HG03064 (cell line): ENCODE data around the gene ERP29.
"Not testable (repeated sequence)": the region's sequence is repeated elsewhere in the genome, so short reads cannot be mapped to it uniquely, and the experiment has no call there.

ENCODE experiments used
- ATAC-seq: cut with Tn5 transposase; IDR thresholded peaks from one replicate; pipeline ENCODE4 v1.9.1; 2021; ENCODE audit warnings: low read depth; ENCODE audit not compliant: unreplicated experiment

The ERP29 gene

GRCh38 chr12:112012775-112013600 is at the start of gene ERP29, which contains the start of gene TMEM116:
Gene ERP29, plus strand, starts transcription at chr12:112013426. Its CDS starts 40 bp downstream, at chr12:112013466.
Gene TMEM116, minus strand, starts transcription at chr12:112013165. Its CDS starts 7,895 bp downstream, at chr12:112005270.
- peak; percentile 55 for ATAC-seq

GRCh38 chr12:111964935-111965334 is 48.3 kb upstream of the ERP29 start:
- no peak for ATAC-seq

- no peak for ATAC-seq
Observed at GRCh38 chr12:111971800-111972199, 41.4 kb upstream of the ERP29 start.

- ATAC-seq: no peak
Observed at GRCh38 chr12:111975161-111975931, 37.9 kb upstream of the ERP29 start.

- ATAC-seq: no peak
Observed at GRCh38 chr12:111976291-111976690, 36.9 kb upstream of the ERP29 start.

- no peak for ATAC-seq
Observed at GRCh38 chr12:111976860-111977259, 36.4 kb upstream of the ERP29 start.

- ATAC-seq: no peak
Observed at GRCh38 chr12:111978545-111978944, 34.7 kb upstream of the ERP29 start.

GRCh38 chr12:111980598-111980997 is 32.6 kb upstream of the ERP29 start:
- ATAC-seq: no peak

GRCh38 chr12:111981987-111982386 is 31.2 kb upstream of the ERP29 start:
- ATAC-seq: no peak

- ATAC-seq: no peak
Observed at GRCh38 chr12:111984820-111985219, 28.4 kb upstream of the ERP29 start.

- ATAC-seq: no peak
Observed at GRCh38 chr12:111991535-111991934, 21.7 kb upstream of the ERP29 start.

GRCh38 chr12:111991946-111992345 is 21.3 kb upstream of the ERP29 start:
- ATAC-seq: no peak

GRCh38 chr12:111992464-111992863 is 20.8 kb upstream of the ERP29 start:
- no peak for ATAC-seq

GRCh38 chr12:111993292-111994150 is 19.7 kb upstream of the ERP29 start:
- ATAC-seq: no peak

- not testable (repeated sequence) for ATAC-seq
Observed at GRCh38 chr12:111994211-111995111, 18.8 kb upstream of the ERP29 start.

GRCh38 chr12:111995782-111996480 is 17.3 kb upstream of the ERP29 start:
- ATAC-seq: no peak

- ATAC-seq: no peak
Observed at GRCh38 chr12:111997300-111997699, 15.9 kb upstream of the ERP29 start.

GRCh38 chr12:111998015-111998414 is 15.2 kb upstream of the ERP29 start:
- ATAC-seq: no peak

- ATAC-seq: not testable (repeated sequence)
Observed at GRCh38 chr12:111999129-111999528, 14.1 kb upstream of the ERP29 start.
